Breast epithelium (tissue), 3 donors: Measurements from ENCODE around the gene C16orf89.

Experiments used
- POLR2A ChIP-seq: fragments of 450-650 bp; IDR thresholded peaks from one replicate; pipeline ENCODE4 v1.6.1; 2016; ENCODE audit warnings: antibody characterized with exemption, mild to moderate bottlenecking, moderate library complexity
- TF ChIP-seq, protein P1 (sequence below), 3 donors: fragments of 450-650 bp; IDR thresholded peaks; one replicate each; pipeline ENCODE4 v1.5.1; 2016 to 2017; ENCODE audit warnings: antibody characterized with exemption in 3 of 3, mild to moderate bottlenecking in 3 of 3, moderate library complexity in 3 of 3

- TF ChIP-seq, protein P1, sequence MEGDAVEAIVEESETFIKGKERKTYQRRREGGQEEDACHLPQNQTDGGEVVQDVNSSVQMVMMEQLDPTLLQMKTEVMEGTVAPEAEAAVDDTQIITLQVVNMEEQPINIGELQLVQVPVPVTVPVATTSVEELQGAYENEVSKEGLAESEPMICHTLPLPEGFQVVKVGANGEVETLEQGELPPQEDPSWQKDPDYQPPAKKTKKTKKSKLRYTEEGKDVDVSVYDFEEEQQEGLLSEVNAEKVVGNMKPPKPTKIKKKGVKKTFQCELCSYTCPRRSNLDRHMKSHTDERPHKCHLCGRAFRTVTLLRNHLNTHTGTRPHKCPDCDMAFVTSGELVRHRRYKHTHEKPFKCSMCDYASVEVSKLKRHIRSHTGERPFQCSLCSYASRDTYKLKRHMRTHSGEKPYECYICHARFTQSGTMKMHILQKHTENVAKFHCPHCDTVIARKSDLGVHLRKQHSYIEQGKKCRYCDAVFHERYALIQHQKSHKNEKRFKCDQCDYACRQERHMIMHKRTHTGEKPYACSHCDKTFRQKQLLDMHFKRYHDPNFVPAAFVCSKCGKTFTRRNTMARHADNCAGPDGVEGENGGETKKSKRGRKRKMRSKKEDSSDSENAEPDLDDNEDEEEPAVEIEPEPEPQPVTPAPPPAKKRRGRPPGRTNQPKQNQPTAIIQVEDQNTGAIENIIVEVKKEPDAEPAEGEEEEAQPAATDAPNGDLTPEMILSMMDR (IDR thresholded peaks at IDR 0.05) = no peak
- TF ChIP-seq POLR2A = no peak
These were observed 6.8 kb upstream of the C16orf89 start for GRCh38 chr16:5072334-5073278.
